HL-60 (cell line): Measurements from ENCODE around the gene SORBS2.

Experiments used
- DNase-seq, 2 experiments: peaks; one replicate each; pipeline ENCODE4 v3.0.0-alpha.2; 2010 to 2020; ENCODE audit warnings: low read depth in 1 of 2, low spot score in 1 of 2
- H3K27ac ChIP-seq: fragments of 250-450 bp; sonication (Bioruptor Pico); replicated peaks from 2 replicates; pipeline ENCODE4 v1.5.1; 2020; ENCODE audit warnings: mild to moderate bottlenecking, moderate library complexity
- H3K27me3 ChIP-seq: fragments of 250-450 bp; sonication (Bioruptor Pico); 2 replicates; pipeline ENCODE4 v1.5.1; 2021; ENCODE audit warnings: mild to moderate bottlenecking, moderate library complexity; ENCODE audit not compliant: insufficient read depth, poor library complexity, severe bottlenecking
- H3K4me3 ChIP-seq: replicated peaks from 2 replicates; pipeline ENCODE4 v1.5.1; 2011; ENCODE audit warnings: mild to moderate bottlenecking, control low read depth, low read length; ENCODE audit not compliant: insufficient read depth
- CTCF ChIP-seq: IDR thresholded peaks from one replicate; pipeline ENCODE4 v1.5.1; 2011; ENCODE audit warnings: low read length, control low read depth, inconsistent platforms; ENCODE audit not compliant: insufficient read depth
- GABPA ChIP-seq: IDR thresholded peaks from 2 replicates; pipeline ENCODE4 v1.6.1; 2012; ENCODE audit warnings: low read depth
- POLR2AphosphoS5 ChIP-seq: IDR thresholded peaks from 2 replicates; pipeline ENCODE4 v1.6.1; 2012; ENCODE audit warnings: low read depth
- REST ChIP-seq: IDR thresholded peaks from 2 replicates; pipeline ENCODE4 v1.6.1; 2012; ENCODE audit warnings: low read depth; ENCODE audit not compliant: insufficient replicate concordance
- SPI1 ChIP-seq: IDR thresholded peaks from 2 replicates; pipeline ENCODE4 v1.6.1; 2012; ENCODE audit warnings: low read depth, mild to moderate bottlenecking, borderline replicate concordance

The SORBS2 gene

GRCh38 chr4:185592438-185592837 lies 219.6 kb downstream of the SORBS2 start:
- H3K27me3 ChIP-seq = peaks cover 11% of the 10 kb centered on the region
- TF ChIP-seq SPI1 = no peak
- no peak overlapping the region for H3K4me3 ChIP-seq
- DNase-seq = no peak
- no peak overlapping the region for H3K27ac ChIP-seq

- TF ChIP-seq POLR2AphosphoS5 = no peak
- no peak for TF ChIP-seq SPI1
- TF ChIP-seq CTCF = no peak
- no peak for TF ChIP-seq GABPA
- no peak for TF ChIP-seq REST
- Histone ChIP-seq H3K27ac (no peak overlapping the region), H3K27me3 (peaks cover 13% of the 10 kb centered on the region), H3K4me3 (no peak overlapping the region)
- no peak for DNase-seq
Observed at GRCh38 chr4:185591679-185592141, 220.3 kb downstream of the SORBS2 start.

- Histone ChIP-seq H3K27me3 (peaks cover 18% of the 10 kb centered on the region), H3K4me3 (no peak overlapping the region), H3K27ac (no peak overlapping the region)
- TF ChIP-seq CTCF = no peak
- no peak for TF ChIP-seq POLR2AphosphoS5
- no peak for TF ChIP-seq GABPA
- no peak for TF ChIP-seq SPI1
- TF ChIP-seq REST = no peak
- DNase-seq = no peak
Observed at GRCh38 chr4:185590982-185591381, 221.0 kb downstream of the SORBS2 start.

GRCh38 chr4:185589067-185589836 lies 222.7 kb downstream of the SORBS2 start:
- no peak overlapping the region for H3K4me3 ChIP-seq
- H3K27ac ChIP-seq = no peak overlapping the region
- DNase-seq = no peak
- H3K27me3 ChIP-seq = peaks cover 24% of the 10 kb centered on the region
- no peak for TF ChIP-seq POLR2AphosphoS5
- no peak for TF ChIP-seq REST
- TF ChIP-seq GABPA = no peak
- no peak for TF ChIP-seq SPI1
- TF ChIP-seq CTCF = no peak
